ENCODE results near the gene MBOAT2.
"Not testable (repeated sequence)": the region's sequence is repeated elsewhere in the genome, so short reads cannot be mapped to it uniquely, and the experiment has no call there.

Gene MBOAT2

GRCh38 chr2:8985561-8986326 lies 17.7 kb downstream of the MBOAT2 start:
- H3K9me3 Mint-ChIP-seq: no peaks in the 10 kb centered on the region
- H3K27ac Mint-ChIP-seq: no peak overlapping the region
- no peaks in the 10 kb centered on the region for H3K27me3 Mint-ChIP-seq
- no peak overlapping the region for H3K4me3 Mint-ChIP-seq
- no peaks in the 10 kb centered on the region for H3K4me1 Mint-ChIP-seq
- no peaks in the 10 kb centered on the region for H3K36me3 Mint-ChIP-seq

GRCh38 chr2:8984855-8985254 lies 18.6 kb downstream of the MBOAT2 start:
- Mint-ChIP-seq H3K4me3 (no peak overlapping the region), H3K27me3 (no peaks in the 10 kb centered on the region), H3K4me1 (no peaks in the 10 kb centered on the region), H3K9me3 (no peaks in the 10 kb centered on the region), H3K27ac (no peak overlapping the region), H3K36me3 (no peaks in the 10 kb centered on the region)

GRCh38 chr2:8984157-8984556 lies 19.3 kb downstream of the MBOAT2 start:
- Mint-ChIP-seq H3K27me3 (no peaks in the 10 kb centered on the region), H3K4me3 (no peak overlapping the region), H3K9me3 (no peaks in the 10 kb centered on the region), H3K36me3 (no peaks in the 10 kb centered on the region), H3K27ac (no peak overlapping the region), H3K4me1 (no peaks in the 10 kb centered on the region)

GRCh38 chr2:8983571-8983970 lies 19.9 kb downstream of the MBOAT2 start:
- Mint-ChIP-seq H3K36me3 (no peaks in the 10 kb centered on the region), H3K4me1 (no peaks in the 10 kb centered on the region), H3K27ac (no peak overlapping the region), H3K27me3 (no peaks in the 10 kb centered on the region), H3K4me3 (no peak overlapping the region), H3K9me3 (no peaks in the 10 kb centered on the region)

- Mint-ChIP-seq H3K27ac (no peak overlapping the region), H3K27me3 (no peaks in the 10 kb centered on the region), H3K9me3 (no peaks in the 10 kb centered on the region), H3K4me1 (no peaks in the 10 kb centered on the region), H3K36me3 (no peaks in the 10 kb centered on the region), H3K4me3 (no peak overlapping the region)
Measured at GRCh38 chr2:8981876-8982275, 21.6 kb downstream of the MBOAT2 start.

- Mint-ChIP-seq H3K9me3 (no peaks in the 10 kb centered on the region), H3K36me3 (no peaks in the 10 kb centered on the region), H3K4me3 (no peak overlapping the region), H3K4me1 (no peaks in the 10 kb centered on the region), H3K27ac (no peak overlapping the region), H3K27me3 (no peaks in the 10 kb centered on the region)
Measured at GRCh38 chr2:8980096-8980495, 23.4 kb downstream of the MBOAT2 start.

- Mint-ChIP-seq H3K27me3 (no peaks in the 10 kb centered on the region), H3K4me3 (no peak overlapping the region), H3K4me1 (no peaks in the 10 kb centered on the region), H3K36me3 (no peaks in the 10 kb centered on the region), H3K27ac (no peak overlapping the region), H3K9me3 (no peaks in the 10 kb centered on the region)
Measured at GRCh38 chr2:8977758-8978157, 25.7 kb downstream of the MBOAT2 start.

GRCh38 chr2:8976442-8977259 lies 26.8 kb downstream of the MBOAT2 start:
- no peak overlapping the region for H3K4me3 Mint-ChIP-seq
- no peaks in the 10 kb centered on the region for H3K27me3 Mint-ChIP-seq
- H3K9me3 Mint-ChIP-seq: no peaks in the 10 kb centered on the region
- no peaks in the 10 kb centered on the region for H3K36me3 Mint-ChIP-seq
- H3K4me1 Mint-ChIP-seq: no peaks in the 10 kb centered on the region
- H3K27ac Mint-ChIP-seq: no peak overlapping the region

GRCh38 chr2:8974016-8974415 lies 29.5 kb downstream of the MBOAT2 start:
- Mint-ChIP-seq H3K9me3 (no peaks in the 10 kb centered on the region), H3K27me3 (no peaks in the 10 kb centered on the region)

GRCh38 chr2:8973017-8973416 lies 30.5 kb downstream of the MBOAT2 start:
- H3K36me3 Mint-ChIP-seq, H3K27ac Mint-ChIP-seq, H3K9me3 Mint-ChIP-seq, H3K4me1 Mint-ChIP-seq, H3K27me3 Mint-ChIP-seq, H3K4me3 Mint-ChIP-seq: not testable (repeated sequence)

More at GRCh38 chr2:8974016-8974415, 29.5 kb downstream of the MBOAT2 start:
- Mint-ChIP-seq H3K4me1 (no peaks in the 10 kb centered on the region), H3K4me3 (no peak overlapping the region), H3K36me3 (peaks cover 2% of the 10 kb centered on the region), H3K27ac (no peak overlapping the region)

- H3K36me3 Mint-ChIP-seq, H3K27ac Mint-ChIP-seq, H3K4me3 Mint-ChIP-seq, H3K9me3 Mint-ChIP-seq, H3K27me3 Mint-ChIP-seq, H3K4me1 Mint-ChIP-seq: not testable (repeated sequence)
Measured at GRCh38 chr2:8972535-8972934, 30.9 kb downstream of the MBOAT2 start.

GRCh38 chr2:8969348-8969747 lies 34.1 kb downstream of the MBOAT2 start:
- H3K27me3 Mint-ChIP-seq, H3K4me3 Mint-ChIP-seq, H3K9me3 Mint-ChIP-seq, H3K36me3 Mint-ChIP-seq, H3K27ac Mint-ChIP-seq, H3K4me1 Mint-ChIP-seq: not testable (repeated sequence)

GRCh38 chr2:8966123-8966908 lies 37.2 kb downstream of the MBOAT2 start:
- H3K4me3 Mint-ChIP-seq: no peak overlapping the region
- H3K36me3 Mint-ChIP-seq: peaks cover 2% of the 10 kb centered on the region
- peaks cover 2% of the 10 kb centered on the region for H3K27me3 Mint-ChIP-seq
- H3K27ac Mint-ChIP-seq: no peak overlapping the region
- no peaks in the 10 kb centered on the region for H3K4me1 Mint-ChIP-seq
- H3K9me3 Mint-ChIP-seq: no peaks in the 10 kb centered on the region

- H3K27me3 Mint-ChIP-seq: peaks cover 2% of the 10 kb centered on the region
- no peaks in the 10 kb centered on the region for H3K9me3 Mint-ChIP-seq
- no peaks in the 10 kb centered on the region for H3K4me1 Mint-ChIP-seq
- H3K4me3 Mint-ChIP-seq: no peak overlapping the region
- peaks cover 2% of the 10 kb centered on the region for H3K36me3 Mint-ChIP-seq
- H3K27ac Mint-ChIP-seq: no peak overlapping the region
Measured at GRCh38 chr2:8965216-8965969, 38.1 kb downstream of the MBOAT2 start.

GRCh38 chr2:8962890-8963289 lies 40.6 kb downstream of the MBOAT2 start:
- Mint-ChIP-seq H3K4me1 (no peaks in the 10 kb centered on the region), H3K27ac (no peak overlapping the region), H3K4me3 (no peak overlapping the region), H3K27me3 (no peaks in the 10 kb centered on the region), H3K9me3 (no peaks in the 10 kb centered on the region), H3K36me3 (no peaks in the 10 kb centered on the region)
